ENCODE measurements around the gene MYO3B. TPM values are rescaled to one million over a fixed set of nuclear protein-coding genes. Genes with fewer than 3 reads are reported as not detected.

Gene MYO3B
- total RNA-seq, 1 experiment from 2014 or later = 0.52 TPM

GRCh38 chr2:170248574-170249393 is 70.8 kb downstream of the MYO3B start:
- no peak for DNase-seq (ENCODE audit: low spot score)
- TF ChIP-seq CTCF (conservative IDR thresholded peaks at IDR 0.05; ENCODE audit: low read depth, low read length) (no peak), EZH2 (IDR thresholded peaks at IDR 0.05; ENCODE audit: borderline replicate concordance, low read depth, low read length, poor library complexity, severe bottlenecking) (no peak)
- H3K36me3 ChIP-seq (ENCODE audit: insufficient read depth, low read length, poor library complexity, severe bottlenecking) = no peaks in the 10 kb centered on the region
- intact Hi-C loops (cut with micrococcal nuclease; ENCODE audit: unreplicated experiment) = no loop called here
- H3K27ac ChIP-seq (ENCODE audit: low read depth, low read length, poor library complexity, severe bottlenecking) = no peak overlapping the region
- ChIA-PET CTCF (no interaction called here), POLR2A (ENCODE audit: low non-redundant PET) (no interaction called here)
- BruUV-seq (replicated peaks) = no TSS peak
- peaks cover 3% of the 10 kb centered on the region for H3K27me3 ChIP-seq (replicated peaks; ENCODE audit: insufficient read depth, low read depth, low read length, poor library complexity)
- no peaks in the 10 kb centered on the region for H3K9me3 ChIP-seq (ENCODE audit: low read depth, low read length, poor library complexity, severe bottlenecking)
- no peaks in the 10 kb centered on the region for H3K4me1 ChIP-seq (ENCODE audit: insufficient read depth, low read length, poor library complexity, severe bottlenecking)
- H3K4me3 ChIP-seq (ENCODE audit: low read depth, low read length, poor library complexity, severe bottlenecking) = no peak overlapping the region

- no peak for TF ChIP-seq EZH2 (IDR thresholded peaks at IDR 0.05; ENCODE audit: borderline replicate concordance, low read depth, low read length, poor library complexity, severe bottlenecking)
- TF ChIP-seq CTCF (conservative IDR thresholded peaks at IDR 0.05; ENCODE audit: low read depth, low read length) = no peak
- no peaks in the 10 kb centered on the region for H3K9me3 ChIP-seq (ENCODE audit: low read depth, low read length, poor library complexity, severe bottlenecking)
- intact Hi-C loops (cut with micrococcal nuclease; ENCODE audit: unreplicated experiment) = no loop called here
- CTCF ChIA-PET = no interaction called here
- POLR2A ChIA-PET (ENCODE audit: low non-redundant PET) = no interaction called here
- no peak overlapping the region for H3K27ac ChIP-seq (ENCODE audit: low read depth, low read length, poor library complexity, severe bottlenecking)
- H3K36me3 ChIP-seq (ENCODE audit: insufficient read depth, low read length, poor library complexity, severe bottlenecking) = no peaks in the 10 kb centered on the region
- peaks cover 3% of the 10 kb centered on the region for H3K27me3 ChIP-seq (replicated peaks; ENCODE audit: insufficient read depth, low read depth, low read length, poor library complexity)
- DNase-seq (ENCODE audit: low spot score) = no peak
- BruUV-seq (replicated peaks) = no TSS peak
- H3K4me1 ChIP-seq (ENCODE audit: insufficient read depth, low read length, poor library complexity, severe bottlenecking) = no peaks in the 10 kb centered on the region
- no peak overlapping the region for H3K4me3 ChIP-seq (ENCODE audit: low read depth, low read length, poor library complexity, severe bottlenecking)
Measured at GRCh38 chr2:170249761-170250160, 71.8 kb downstream of the MYO3B start.

GRCh38 chr2:170250584-170250983 is 72.6 kb downstream of the MYO3B start:
- ChIA-PET CTCF (no interaction called here), POLR2A (ENCODE audit: low non-redundant PET) (no interaction called here)
- H3K9me3 ChIP-seq (ENCODE audit: low read depth, low read length, poor library complexity, severe bottlenecking) = no peaks in the 10 kb centered on the region
- H3K27ac ChIP-seq (ENCODE audit: low read depth, low read length, poor library complexity, severe bottlenecking) = no peak overlapping the region
- intact Hi-C loops (cut with micrococcal nuclease; ENCODE audit: unreplicated experiment) = no loop called here
- DNase-seq (ENCODE audit: low spot score) = no peak
- peaks cover 3% of the 10 kb centered on the region for H3K27me3 ChIP-seq (replicated peaks; ENCODE audit: insufficient read depth, low read depth, low read length, poor library complexity)
- no peaks in the 10 kb centered on the region for H3K36me3 ChIP-seq (ENCODE audit: insufficient read depth, low read length, poor library complexity, severe bottlenecking)
- no peak overlapping the region for H3K4me3 ChIP-seq (ENCODE audit: low read depth, low read length, poor library complexity, severe bottlenecking)
- TF ChIP-seq CTCF (conservative IDR thresholded peaks at IDR 0.05; ENCODE audit: low read depth, low read length) (no peak), EZH2 (IDR thresholded peaks at IDR 0.05; ENCODE audit: borderline replicate concordance, low read depth, low read length, poor library complexity, severe bottlenecking) (no peak)
- no TSS peak for BruUV-seq (replicated peaks)
- H3K4me1 ChIP-seq (ENCODE audit: insufficient read depth, low read length, poor library complexity, severe bottlenecking) = no peaks in the 10 kb centered on the region
